Measurements from ENCODE around the gene DDX31. TPM values are rescaled to one million over a fixed set of nuclear protein-coding genes. Genes with fewer than 3 reads are reported as not detected.

Gene DDX31
- total RNA-seq, 4 donors from 2014 or later = 27.6 to 38.7 (median 31.8) TPM

- H3K27me3 ChIP-seq = no peaks in the 10 kb centered on the region
- no peak overlapping the region for H3K4me3 ChIP-seq
- TF ChIP-seq EP300 (IDR thresholded peaks at IDR 0.05) (no peak), POLR2A (IDR thresholded peaks at IDR 0.05) (no peak), CTCF (IDR thresholded peaks at IDR 0.05) (no peak)
- H3K27ac ChIP-seq = no peak overlapping the region
- H3K9me3 ChIP-seq = no peaks in the 10 kb centered on the region
- no peaks in the 10 kb centered on the region for H3K4me1 ChIP-seq
- H3K36me3 ChIP-seq = peaks cover 3 to 79% (median 18%) of the 10 kb centered on the region in 3 donors
- WGBS, 2 donors = 76 to 78% methylated on average over 7 of the region's 7 CpGs
- DNase-seq (ENCODE audit: low spot score in 2 of 2) = no peak
Measured at GRCh38 chr9:132631685-132632084, 38.1 kb downstream of the DDX31 start.

- Histone ChIP-seq H3K4me3 (no peak overlapping the region), H3K27me3 (no peaks in the 10 kb centered on the region), H3K4me1 (no peaks in the 10 kb centered on the region), H3K36me3 (peaks cover 3 to 79% (median 18%) of the 10 kb centered on the region in 3 donors), H3K27ac (no peak overlapping the region), H3K9me3 (no peaks in the 10 kb centered on the region)
- DNase-seq (ENCODE audit: low spot score in 2 of 2) = no peak
- 81 to 85% methylated on average over 5 of the region's 5 CpGs for WGBS, 2 donors
- TF ChIP-seq EP300 (IDR thresholded peaks at IDR 0.05) (no peak), POLR2A (IDR thresholded peaks at IDR 0.05) (no peak), CTCF (IDR thresholded peaks at IDR 0.05) (no peak)
Measured at GRCh38 chr9:132631280-132631679, 38.5 kb downstream of the DDX31 start.

- WGBS, 2 donors = 85 to 86% methylated on average over 3 of the region's 3 CpGs
Measured at GRCh38 chr9:132630811-132631210, 39.0 kb downstream of the DDX31 start.

GRCh38 chr9:132630116-132630515 lies 39.7 kb downstream of the DDX31 start:
- Histone ChIP-seq H3K27me3 (no peaks in the 10 kb centered on the region), H3K4me3 (no peak overlapping the region), H3K27ac (no peak overlapping the region), H3K36me3 (peaks cover 3 to 79% (median 18%) of the 10 kb centered on the region in 3 donors), H3K4me1 (peaks cover 0 to 5% (median 0%) of the 10 kb centered on the region in 4 donors), H3K9me3 (no peaks in the 10 kb centered on the region)
- no peak for TF ChIP-seq POLR2A (IDR thresholded peaks at IDR 0.05)
- TF ChIP-seq EP300 (IDR thresholded peaks at IDR 0.05) = no peak
- no peak for TF ChIP-seq CTCF (IDR thresholded peaks at IDR 0.05)
- DNase-seq (ENCODE audit: low spot score in 2 of 2) = no peak
- 87 to 88% methylated on average over 9 of the region's 9 CpGs for WGBS, 2 donors

More at GRCh38 chr9:132630811-132631210, 39.0 kb downstream of the DDX31 start:
- Histone ChIP-seq H3K4me3 (no peak overlapping the region), H3K9me3 (no peaks in the 10 kb centered on the region), H3K27me3 (no peaks in the 10 kb centered on the region), H3K4me1 (peaks cover 0 to 4% (median 0%) of the 10 kb centered on the region in 4 donors), H3K36me3 (peaks cover 3 to 77% (median 18%) of the 10 kb centered on the region in 3 donors), H3K27ac (no peak overlapping the region)
- DNase-seq (ENCODE audit: low spot score in 2 of 2) = no peak
- TF ChIP-seq CTCF (IDR thresholded peaks at IDR 0.05) (no peak), EP300 (IDR thresholded peaks at IDR 0.05) (no peak), POLR2A (IDR thresholded peaks at IDR 0.05) (no peak)

- H3K27ac ChIP-seq = no peak overlapping the region
- peaks cover 0 to 5% (median 0%) of the 10 kb centered on the region in 4 donors for H3K4me1 ChIP-seq
- no peak for DNase-seq (ENCODE audit: low spot score in 2 of 2)
- H3K4me3 ChIP-seq = no peak overlapping the region
- TF ChIP-seq POLR2A (IDR thresholded peaks at IDR 0.05) (no peak), CTCF (IDR thresholded peaks at IDR 0.05) (no peak), EP300 (IDR thresholded peaks at IDR 0.05) (no peak)
- H3K36me3 ChIP-seq = peaks cover 3 to 85% (median 18%) of the 10 kb centered on the region in 3 donors
- 91 to 95% methylated on average over 8 of the region's 8 CpGs for WGBS, 2 donors
- H3K27me3 ChIP-seq = no peaks in the 10 kb centered on the region
- no peaks in the 10 kb centered on the region for H3K9me3 ChIP-seq
Measured at GRCh38 chr9:132628746-132629145, 41.0 kb downstream of the DDX31 start.
